HEK293T (cell line): Measurements from ENCODE around the gene PPP1R12B.

Source experiments
- CTCF ChIA-PET: fragments of 350-600 bp; formaldehyde crosslinking; extraction: SDS; loops from one replicate; lab custom pipeline; 2021; ENCODE audit warnings: antibody characterized with exemption, inconsistent platforms; lab: Yijun Ruan, JAX
- POLR2A ChIA-PET: fragments of 350-600 bp; formaldehyde crosslinking; extraction: SDS; loops from one replicate; lab custom pipeline; 2020; ENCODE audit warnings: antibody characterized with exemption, inconsistent platforms; lab: Yijun Ruan, JAX
- DNase-seq: peaks from one replicate; pipeline ENCODE4 v3.0.0; 2012; ENCODE audit warnings: mixed read lengths; ENCODE audit errors: extremely low spot score
- ARNT ChIP-seq: fragments of 450-650 bp; IDR thresholded peaks from 2 replicates; pipeline ENCODE4 v1.6.1; 2017; ENCODE audit warnings: mild to moderate bottlenecking
- BHLHE40 ChIP-seq: fragments of 450-650 bp; IDR thresholded peaks from 2 replicates; pipeline ENCODE4 v1.6.1; 2016; ENCODE audit warnings: mild to moderate bottlenecking, moderate library complexity, borderline replicate concordance
- CTBP1 ChIP-seq: fragments of 450-650 bp; IDR thresholded peaks from 2 replicates; pipeline ENCODE4 v1.6.1; 2016; ENCODE audit warnings: borderline replicate concordance
- ELF4 ChIP-seq: fragments of 450-650 bp; IDR thresholded peaks from 2 replicates; pipeline ENCODE4 v1.6.1; 2017; ENCODE audit warnings: antibody characterized with exemption
- FOXA1 ChIP-seq: fragments of 450-650 bp; IDR thresholded peaks from 2 replicates; pipeline ENCODE4 v1.6.1; 2016; ENCODE audit warnings: mild to moderate bottlenecking
- FOXK2 ChIP-seq: fragments of 450-650 bp; IDR thresholded peaks from 2 replicates; pipeline ENCODE4 v1.6.1; 2016; ENCODE audit warnings: mild to moderate bottlenecking
- FOXM1 ChIP-seq: fragments of 450-650 bp; IDR thresholded peaks from 2 replicates; pipeline ENCODE4 v1.6.1; 2017; ENCODE audit warnings: mild to moderate bottlenecking, borderline replicate concordance
- HDGF ChIP-seq: fragments of 450-650 bp; IDR thresholded peaks from 2 replicates; pipeline ENCODE4 v1.6.1; 2017; ENCODE audit warnings: antibody characterized with exemption, borderline replicate concordance
- L3MBTL2 ChIP-seq: fragments of 450-650 bp; conservative IDR thresholded peaks from 2 replicates; pipeline ENCODE4 v1.6.1; 2016; ENCODE audit warnings: mild to moderate bottlenecking
- LEF1 ChIP-seq: fragments of 450-650 bp; IDR thresholded peaks from 2 replicates; pipeline ENCODE4 v1.6.1; 2017; ENCODE audit warnings: mild to moderate bottlenecking, borderline replicate concordance
- NFRKB ChIP-seq: fragments of 450-650 bp; IDR thresholded peaks from 2 replicates; pipeline ENCODE4 v1.6.1; 2016; ENCODE audit warnings: mild to moderate bottlenecking, moderate library complexity
- SP1 ChIP-seq: fragments of 450-650 bp; IDR thresholded peaks from 2 replicates; pipeline ENCODE4 v1.6.1; 2017
- SUZ12 ChIP-seq: fragments of 450-650 bp; IDR thresholded peaks from 2 replicates; pipeline ENCODE4 v1.6.1; 2016; ENCODE audit warnings: mild to moderate bottlenecking
- TARDBP ChIP-seq: fragments of 450-650 bp; IDR thresholded peaks from 2 replicates; pipeline ENCODE4 v1.6.1; 2016
- ZNF384 ChIP-seq: fragments of 450-650 bp; IDR thresholded peaks from 2 replicates; pipeline ENCODE4 v1.6.1; 2016
- TF ChIP-seq, protein P1 (sequence below): fragments of 450-650 bp; IDR thresholded peaks from 2 replicates; pipeline ENCODE4 v1.6.1; 2016

The PPP1R12B gene

DNA sequence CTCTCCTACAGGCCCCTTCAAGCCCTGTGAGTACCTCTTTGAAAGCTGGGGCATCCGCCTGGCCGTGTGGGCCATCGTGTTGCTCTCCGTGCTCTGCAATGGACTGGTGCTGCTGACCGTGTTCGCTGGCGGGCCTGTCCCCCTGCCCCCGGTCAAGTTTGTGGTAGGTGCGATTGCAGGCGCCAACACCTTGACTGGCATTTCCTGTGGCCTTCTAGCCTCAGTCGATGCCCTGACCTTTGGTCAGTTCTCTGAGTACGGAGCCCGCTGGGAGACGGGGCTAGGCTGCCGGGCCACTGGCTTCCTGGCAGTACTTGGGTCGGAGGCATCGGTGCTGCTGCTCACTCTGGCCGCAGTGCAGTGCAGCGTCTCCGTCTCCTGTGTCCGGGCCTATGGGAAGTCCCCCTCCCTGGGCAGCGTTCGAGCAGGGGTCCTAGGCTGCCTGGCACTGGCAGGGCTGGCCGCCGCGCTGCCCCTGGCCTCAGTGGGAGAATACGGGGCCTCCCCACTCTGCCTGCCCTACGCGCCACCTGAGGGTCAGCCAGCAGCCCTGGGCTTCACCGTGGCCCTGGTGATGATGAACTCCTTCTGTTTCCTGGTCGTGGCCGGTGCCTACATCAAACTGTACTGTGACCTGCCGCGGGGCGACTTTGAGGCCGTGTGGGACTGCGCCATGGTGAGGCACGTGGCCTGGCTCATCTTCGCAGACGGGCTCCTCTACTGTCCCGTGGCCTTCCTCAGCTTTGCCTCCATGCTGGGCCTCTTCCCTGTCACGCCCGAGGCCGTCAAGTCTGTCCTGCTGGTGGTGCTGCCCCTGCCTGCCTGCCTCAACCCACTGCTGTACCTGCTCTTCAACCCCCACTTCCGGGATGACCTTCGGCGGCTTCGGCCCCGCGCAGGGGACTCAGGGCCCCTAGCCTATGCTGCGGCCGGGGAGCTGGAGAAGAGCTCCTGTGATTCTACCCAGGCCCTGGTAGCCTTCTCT lies 30.3 kb upstream of the PPP1R12B start:
- POLR2A ChIA-PET, result no interaction called here
- CTCF ChIA-PET, result interaction anchor here (1.5 to 3.0 kb wide), 2 partner anchors 125 to 129 kb away, joined by 9 to 15 read pairs; partner anchors contain the start of gene LGR6
- no peak for TF ChIP-seq TARDBP
- no peak for TF ChIP-seq SUZ12
- no peak for TF ChIP-seq FOXA1
- TF ChIP-seq HDGF, result no peak
- no peak for TF ChIP-seq SP1
- TF ChIP-seq FOXK2, result no peak
- TF ChIP-seq, protein P1, sequence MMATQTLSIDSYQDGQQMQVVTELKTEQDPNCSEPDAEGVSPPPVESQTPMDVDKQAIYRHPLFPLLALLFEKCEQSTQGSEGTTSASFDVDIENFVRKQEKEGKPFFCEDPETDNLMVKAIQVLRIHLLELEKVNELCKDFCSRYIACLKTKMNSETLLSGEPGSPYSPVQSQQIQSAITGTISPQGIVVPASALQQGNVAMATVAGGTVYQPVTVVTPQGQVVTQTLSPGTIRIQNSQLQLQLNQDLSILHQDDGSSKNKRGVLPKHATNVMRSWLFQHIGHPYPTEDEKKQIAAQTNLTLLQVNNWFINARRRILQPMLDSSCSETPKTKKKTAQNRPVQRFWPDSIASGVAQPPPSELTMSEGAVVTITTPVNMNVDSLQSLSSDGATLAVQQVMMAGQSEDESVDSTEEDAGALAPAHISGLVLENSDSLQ, result no peak
- TF ChIP-seq BHLHE40, result no peak
- no peak for TF ChIP-seq LEF1

DNA sequence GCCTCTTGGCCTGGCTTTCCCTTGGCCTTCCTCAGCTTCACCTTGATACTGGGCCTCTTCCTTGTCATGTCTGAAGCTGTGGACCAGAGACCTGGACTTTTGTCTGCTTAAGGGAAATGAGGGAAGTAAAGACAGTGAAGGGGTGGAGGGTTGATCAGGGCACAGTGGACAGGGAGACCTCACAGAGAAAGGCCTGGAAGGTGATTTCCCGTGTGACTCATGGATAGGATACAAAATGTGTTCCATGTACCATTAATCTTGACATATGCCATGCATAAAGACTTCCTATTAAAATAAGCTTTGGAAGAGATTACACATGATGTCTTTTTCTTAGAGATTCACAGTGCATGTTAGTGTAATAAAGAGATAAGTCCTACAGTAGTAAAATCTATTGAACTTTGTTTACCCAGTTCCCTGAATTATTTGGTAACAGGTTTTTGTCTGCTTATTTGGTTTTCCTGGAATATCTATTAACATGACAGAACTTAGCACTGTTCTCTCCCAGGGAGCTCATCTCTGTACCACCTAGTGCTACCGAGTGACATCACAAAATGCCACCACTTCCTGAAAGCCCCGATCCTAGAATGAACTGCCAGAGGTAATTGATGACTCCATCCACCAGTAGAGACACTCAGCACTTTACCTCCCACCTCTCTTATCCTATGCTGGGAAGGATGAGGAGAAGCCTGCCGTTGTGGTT lies 29.0 kb upstream of the PPP1R12B start:
- TF ChIP-seq, protein P1, result peak; percentile 74
- no peak for TF ChIP-seq CTBP1
- ChIA-PET POLR2A (no interaction called here), CTCF (interaction anchor here (0.7 kb wide), 1 partner anchor 127 kb away, joined by 3 read pairs; no protein-coding TSS in a partner anchor)
- DNase-seq, result no peak

More for the DNA sequence above, 30.3 kb upstream of the PPP1R12B start:
- no peak for DNase-seq

DNA sequence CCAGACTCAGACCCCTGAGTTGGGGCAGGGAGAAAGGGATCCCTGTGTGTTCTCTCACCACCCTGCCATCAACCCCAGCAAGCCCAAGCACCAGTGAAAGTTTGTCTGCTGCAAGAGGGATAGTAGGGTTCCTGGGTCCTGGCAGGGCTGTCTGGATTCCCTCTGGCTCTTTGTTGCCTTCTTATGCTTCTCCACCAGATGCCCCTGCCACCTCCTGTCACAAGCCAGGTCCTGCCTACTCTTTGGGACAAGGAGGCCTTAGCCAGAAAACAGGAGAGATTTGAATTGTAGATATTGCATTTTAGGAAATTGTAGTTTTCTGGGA lies 28.5 kb upstream of the PPP1R12B start:
- POLR2A ChIA-PET, result interaction anchor here (0.7 to 1.2 kb wide), 2 partner anchors 11 to 22 kb away, joined by 3 to 4 read pairs; partner anchors contain the start of gene UBE2T
- CTCF ChIA-PET, result interaction anchor here (0.7 kb wide), 1 partner anchor 127 kb away, joined by 3 read pairs; no protein-coding TSS in a partner anchor
- no peak for TF ChIP-seq ELF4
- TF ChIP-seq BHLHE40, result no peak
- TF ChIP-seq HDGF, result no peak
- TF ChIP-seq FOXA1, result no peak
- no peak for TF ChIP-seq SP1
- TF ChIP-seq L3MBTL2, result no peak
- TF ChIP-seq NFRKB, result no peak
- TF ChIP-seq CTBP1, result no peak
- TF ChIP-seq FOXK2, result no peak
- no peak for TF ChIP-seq LEF1
- TF ChIP-seq, protein P1, result no peak
- TF ChIP-seq SUZ12, result no peak
- TF ChIP-seq FOXM1, result no peak
- no peak for TF ChIP-seq TARDBP
- no peak for TF ChIP-seq ARNT
- TF ChIP-seq ZNF384, result no peak
- no peak for DNase-seq

DNA sequence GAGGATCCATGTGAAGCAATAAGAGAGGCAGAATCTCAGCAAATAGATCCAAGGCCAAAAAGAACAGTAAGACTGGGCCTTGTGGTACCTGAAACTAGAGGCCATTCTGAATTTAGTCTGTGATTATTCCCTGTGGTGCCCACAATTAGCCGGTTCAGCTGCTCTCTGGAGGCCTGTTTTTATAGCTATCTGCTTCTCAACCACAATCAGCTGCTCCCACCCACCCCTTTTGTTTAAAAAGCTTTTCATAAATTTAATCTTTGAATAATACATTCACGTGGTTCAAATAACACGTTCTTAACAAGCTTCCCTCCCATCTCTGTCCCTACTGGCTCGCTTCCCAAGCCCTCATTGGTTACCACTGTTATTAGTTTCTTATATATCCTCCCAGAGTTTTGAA lies 24.8 kb upstream of the PPP1R12B start:
- POLR2A ChIA-PET, result no interaction called here
- no peak for DNase-seq
- CTCF ChIA-PET, result interaction anchor here (1.3 kb wide), 1 partner anchor 8 kb away, joined by 6 read pairs; no protein-coding TSS in a partner anchor
- TF ChIP-seq SUZ12 (no peak), CTBP1 (no peak), SP1 (no peak), ELF4 (no peak), LEF1 (no peak), FOXM1 (no peak), BHLHE40 (no peak), FOXK2 (no peak), ARNT (no peak)

DNA sequence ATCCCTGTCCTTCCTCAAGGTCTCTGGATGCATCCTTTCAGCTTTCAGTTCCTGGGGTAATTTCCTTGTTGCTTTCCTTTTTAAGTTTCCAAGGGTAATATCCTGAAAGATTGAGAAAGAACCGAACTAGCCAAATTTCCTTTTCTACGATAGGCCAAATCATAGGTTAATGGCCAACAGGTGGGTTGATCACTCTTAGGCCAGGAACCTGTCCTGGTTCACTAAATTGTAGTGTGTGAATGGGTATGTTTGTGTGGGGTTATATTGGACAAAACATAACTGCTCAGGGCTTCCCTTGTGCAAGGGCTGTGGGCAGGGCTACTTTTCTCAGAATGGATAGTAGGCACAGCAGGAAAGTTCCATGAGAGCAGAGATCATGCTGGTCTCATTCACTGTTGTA lies 23.9 kb upstream of the PPP1R12B start:
- CTCF ChIA-PET, result interaction anchor here (0.6 to 1.3 kb wide), 2 partner anchors 9 to 132 kb away, joined by 6 read pairs; no protein-coding TSS in a partner anchor
- DNase-seq, result no peak
- TF ChIP-seq CTBP1 (no peak), SUZ12 (no peak), NFRKB (no peak), TARDBP (no peak), SP1 (no peak), ELF4 (no peak)
- TF ChIP-seq, protein P1, result no peak
- POLR2A ChIA-PET, result no interaction called here
